Measurements from ENCODE around the gene SH3RF1.

Gene SH3RF1

GRCh38 chr4:169283114-169283509 lies 12.4 kb upstream of the SH3RF1 start:
- no peak overlapping the region for H2AFZ ChIP-seq (ENCODE audit: low read depth, low read length)

GRCh38 chr4:169282429-169283113 lies 11.8 kb upstream of the SH3RF1 start:
- no peaks in the 10 kb centered on the region for H3K4me1 ChIP-seq (ENCODE audit: insufficient read depth, low read length)
- H3K36me3 ChIP-seq (ENCODE audit: insufficient read depth, low read length): no peaks in the 10 kb centered on the region
- no peaks in the 10 kb centered on the region for H3K79me2 ChIP-seq (ENCODE audit: insufficient read depth, low read length)
- no peak overlapping the region for H2AFZ ChIP-seq (ENCODE audit: low read depth, low read length)
- no peaks in the 10 kb centered on the region for H3K27me3 ChIP-seq (ENCODE audit: insufficient read depth, low read length, poor library complexity)
- no peak overlapping the region for H3K27ac ChIP-seq (ENCODE audit: low read length)
- H4K20me1 ChIP-seq (ENCODE audit: insufficient read depth, low read length): no peaks in the 10 kb centered on the region
- DNase-seq (no peak), ATAC-seq (ENCODE audit: insufficient read depth, low read depth) (no peak)
- H3K4me3 ChIP-seq (ENCODE audit: low read depth in 1 of 2, low read length in 2 of 2): no peak overlapping the region
- no peak overlapping the region for H3K4me2 ChIP-seq (ENCODE audit: insufficient read depth, low read length)
- TF ChIP-seq CTCF (IDR thresholded peaks at IDR 0.05; ENCODE audit: borderline replicate concordance, extremely low read depth, low read length, poor library complexity, severe bottlenecking) (no peak), EZH2 (IDR thresholded peaks at IDR 0.05; ENCODE audit: borderline replicate concordance, low read depth, low read length, severe bottlenecking) (no peak)
- no peak overlapping the region for H3K9ac ChIP-seq (ENCODE audit: low read depth, low read length)
- H3K9me3 ChIP-seq (ENCODE audit: insufficient read depth, low read length, severe bottlenecking): no peaks in the 10 kb centered on the region

More at GRCh38 chr4:169283114-169283509, 12.4 kb upstream of the SH3RF1 start:
- Histone ChIP-seq H3K4me3 (ENCODE audit: low read depth in 1 of 2, low read length in 2 of 2) (no peak overlapping the region), H3K79me2 (ENCODE audit: insufficient read depth, low read length) (no peaks in the 10 kb centered on the region), H3K4me2 (ENCODE audit: insufficient read depth, low read length) (no peak overlapping the region), H3K9ac (ENCODE audit: low read depth, low read length) (no peak overlapping the region), H3K27me3 (ENCODE audit: insufficient read depth, low read length, poor library complexity) (no peaks in the 10 kb centered on the region), H4K20me1 (ENCODE audit: insufficient read depth, low read length) (no peaks in the 10 kb centered on the region), H3K27ac (ENCODE audit: low read length) (no peak overlapping the region), H3K9me3 (ENCODE audit: insufficient read depth, low read length, severe bottlenecking) (no peaks in the 10 kb centered on the region), H3K36me3 (ENCODE audit: insufficient read depth, low read length) (no peaks in the 10 kb centered on the region), H3K4me1 (ENCODE audit: insufficient read depth, low read length) (no peaks in the 10 kb centered on the region)
- no peak for DNase-seq
- TF ChIP-seq EZH2 (IDR thresholded peaks at IDR 0.05; ENCODE audit: borderline replicate concordance, low read depth, low read length, severe bottlenecking) (no peak), CTCF (IDR thresholded peaks at IDR 0.05; ENCODE audit: borderline replicate concordance, extremely low read depth, low read length, poor library complexity, severe bottlenecking) (no peak)
- no peak for ATAC-seq (ENCODE audit: insufficient read depth, low read depth)

- Histone ChIP-seq H3K4me3 (ENCODE audit: low read depth in 1 of 2, low read length in 2 of 2) (no peak overlapping the region), H3K9ac (ENCODE audit: low read depth, low read length) (no peak overlapping the region), H4K20me1 (ENCODE audit: insufficient read depth, low read length) (no peaks in the 10 kb centered on the region), H3K4me1 (ENCODE audit: insufficient read depth, low read length) (no peaks in the 10 kb centered on the region), H3K36me3 (ENCODE audit: insufficient read depth, low read length) (no peaks in the 10 kb centered on the region), H3K9me3 (ENCODE audit: insufficient read depth, low read length, severe bottlenecking) (no peaks in the 10 kb centered on the region), H3K27ac (ENCODE audit: low read length) (no peak overlapping the region), H3K4me2 (ENCODE audit: insufficient read depth, low read length) (no peak overlapping the region), H3K79me2 (ENCODE audit: insufficient read depth, low read length) (no peaks in the 10 kb centered on the region), H3K27me3 (ENCODE audit: insufficient read depth, low read length, poor library complexity) (peaks cover 11% of the 10 kb centered on the region), H2AFZ (ENCODE audit: low read depth, low read length) (no peak overlapping the region)
- DNase-seq (no peak), ATAC-seq (ENCODE audit: insufficient read depth, low read depth) (no peak)
- no peak for TF ChIP-seq EZH2 (IDR thresholded peaks at IDR 0.05; ENCODE audit: borderline replicate concordance, low read depth, low read length, severe bottlenecking)
- no peak for TF ChIP-seq CTCF (IDR thresholded peaks at IDR 0.05; ENCODE audit: borderline replicate concordance, extremely low read depth, low read length, poor library complexity, severe bottlenecking)
These were observed 8.4 kb upstream of the SH3RF1 start for GRCh38 chr4:169279108-169279507.

Measured in DND-41 (cell line).